GM21526 (cell line): Measurements from ENCODE around the gene ZSCAN21.

Source experiments
- ATAC-seq: cut with Tn5 transposase; IDR thresholded peaks from one replicate; pipeline ENCODE4 v1.9.1; 2021; ENCODE audit warnings: moderate library complexity; ENCODE audit not compliant: unreplicated experiment, low FRiP score

The ZSCAN21 gene

GRCh38 chr7:100024020-100024619 is 25.5 kb upstream of the ZSCAN21 start:
- no peak for ATAC-seq

GRCh38 chr7:100027197-100027596 is 22.4 kb upstream of the ZSCAN21 start:
- no peak for ATAC-seq

GRCh38 chr7:100029596-100029995 is 20.0 kb upstream of the ZSCAN21 start:
- no peak for ATAC-seq

GRCh38 chr7:100033526-100033925 is 16.0 kb upstream of the ZSCAN21 start:
- ATAC-seq: no peak

GRCh38 chr7:100034871-100035510 is 14.6 kb upstream of the ZSCAN21 start:
- ATAC-seq: no peak

- no peak for ATAC-seq
Measured at GRCh38 chr7:100035876-100036275, 13.7 kb upstream of the ZSCAN21 start.

- ATAC-seq: no peak
Measured at GRCh38 chr7:100038326-100038725, 11.2 kb upstream of the ZSCAN21 start.

GRCh38 chr7:100040575-100040974 is 9.0 kb upstream of the ZSCAN21 start:
- no peak for ATAC-seq

- ATAC-seq: no peak
Measured at GRCh38 chr7:100044718-100045117, 4.9 kb upstream of the ZSCAN21 start.

GRCh38 chr7:100048680-100049079 is 894 bp upstream of the ZSCAN21 start:
- no peak for ATAC-seq

- ATAC-seq: no peak
Measured at GRCh38 chr7:100051611-100052010, 2.0 kb downstream of the ZSCAN21 start.

- ATAC-seq: no peak
Measured at GRCh38 chr7:100053215-100053614, 3.6 kb downstream of the ZSCAN21 start.

- no peak for ATAC-seq
Measured at GRCh38 chr7:100057006-100057405, 7.4 kb downstream of the ZSCAN21 start.

- ATAC-seq: no peak
Measured at GRCh38 chr7:100059251-100059739, 9.7 kb downstream of the ZSCAN21 start.

GRCh38 chr7:100061518-100062193 is 12.1 kb downstream of the ZSCAN21 start:
- ATAC-seq: no peak

- ATAC-seq: no peak
Measured at GRCh38 chr7:100063376-100063775, 13.8 kb downstream of the ZSCAN21 start.

GRCh38 chr7:100064162-100064561 is 14.6 kb downstream of the ZSCAN21 start:
- ATAC-seq: no peak

- ATAC-seq: no peak
Measured at GRCh38 chr7:100065452-100066186, 16.0 kb downstream of the ZSCAN21 start.

GRCh38 chr7:100066953-100067352 is 17.4 kb downstream of the ZSCAN21 start:
- ATAC-seq: no peak

GRCh38 chr7:100069991-100070390 is 20.4 kb downstream of the ZSCAN21 start:
- ATAC-seq: no peak
